Psoas muscle (tissue), 8 donors: ENCODE measurements around the gene MOCOS. TPM values are rescaled to one million over a fixed set of nuclear protein-coding genes. Genes with fewer than 3 reads are reported as not detected.
"Not testable (repeated sequence)": the region's sequence is repeated elsewhere in the genome, so short reads cannot be mapped to it uniquely, and the experiment has no call there.

ENCODE experiments used
- ATAC-seq, 4 donors: fragments of 200-7000 bp; cut with Tn5 transposase; one replicate each; pipeline ENCODE4 v1.9.1; 2020; ENCODE audit warnings: moderate library complexity in 3 of 4, mild to moderate bottlenecking in 2 of 4
- DNase-seq, 2 donors: peaks; one replicate each; pipeline ENCODE4 v3.0.0-alpha.2; 2020
- H3K27ac ChIP-seq: fragments of 200-600 bp; one replicate; pipeline ENCODE4 v1.8.0; 2022
- H3K27me3 ChIP-seq, 3 donors: fragments of 200-600 bp in 1 of 3; one replicate each; pipeline versions ENCODE4 v1.6.1 to v1.8.0; 2013 to 2022; ENCODE audit warnings: low read length in 2 of 3, mild to moderate bottlenecking in 2 of 3, moderate library complexity in 1 of 3; ENCODE audit not compliant: insufficient read depth in 3 of 3
- H3K36me3 ChIP-seq, 2 donors: fragments of 200-600 bp in 1 of 2; one replicate each; pipeline versions ENCODE4 v1.6.1 to v1.8.0; 2013 to 2022; ENCODE audit warnings: low read depth in 1 of 2, mild to moderate bottlenecking in 1 of 2, moderate library complexity in 1 of 2; ENCODE audit not compliant: insufficient read depth in 1 of 2
- H3K4me1 ChIP-seq: fragments of 200-600 bp; one replicate; pipeline ENCODE4 v1.8.0; 2022
- H3K4me3 ChIP-seq: fragments of 200-600 bp; one replicate; pipeline ENCODE4 v1.8.0; 2022; ENCODE audit warnings: mild to moderate bottlenecking
- H3K9me3 ChIP-seq: fragments of 200-600 bp; one replicate; pipeline ENCODE4 v1.8.0; 2022
- CTCF ChIP-seq: fragments of 200-600 bp; IDR thresholded peaks from one replicate; pipeline ENCODE4 v1.8.0; 2022; ENCODE audit warnings: antibody characterized with exemption
- WGBS, 3 donors: extraction: QIAGEN DNeasy Blood & Tissue Kit; methylation state at CpG; one replicate each; pipeline versions ENCODE4 v1.1.6 to v1.1.7; 2013; 5-methylcytosine and 5-hydroxymethylcytosine counted together
- intact Hi-C, 2 donors: fragments of 100-400 bp; cut with DNase I; formaldehyde crosslinking; loops; one replicate each; pipeline versions ENCODE4 v1.11.0 to v1.14.2; 2022
- polyA plus RNA-seq, 3 donors: library from polyadenylated mRNA; stranded (reverse); fragments of 200-250 nt; gene quantifications; one replicate each; pipeline ENCODE4 v1.2.3, GENCODE V29; 2013
- total RNA-seq, 4 donors: library from RNA; stranded (reverse); fragmentation: NEBNext Ultra II Directional in 2 of 4; extraction: Animal tissue kit (Norgen Biotek cat#: 25700) in 2 of 4; gene quantifications; one replicate each; pipeline versions ENCODE4 v1.2.1 to v1.2.4, GENCODE V29; 2021 to 2023
- donor health status: healthy with polysubstance abuse.
- donor health status: DM: no; HTN: no; CAD: no; lungs with moderate emphysema.
- donor health status: Bipolar disorder and iron deficiency.
- donor health status: healthy.
- donor health status: DM: yes; HTN: yes; CAD: no.
- donor health status: DM: no; HTN: no; CAD: no.
- donor health status: DM: no; HTN: no; CAD: no.
- donor health status: DM: yes; HTN: yes; CAD: no.

MOCOS gene
- total and polyA plus RNA-seq, 7 donors, result 0.30 to 4.8 (median 0.94) TPM

- Histone ChIP-seq H3K4me1 (no peaks in the 10 kb centered on the region), H3K36me3 (no peaks in the 10 kb centered on the region), H3K4me3 (no peak overlapping the region), H3K27ac (no peak overlapping the region), H3K9me3 (peaks cover 4% of the 10 kb centered on the region), H3K27me3 (no peaks in the 10 kb centered on the region)
- ATAC-seq, result no peak
- no peak for TF ChIP-seq CTCF
- no peak for DNase-seq
- 72 to 79% (median 78%) methylated on average over 4 of the region's 4 CpGs for WGBS, 3 donors
- intact Hi-C loops, result no loop called here
These were observed 17.9 kb downstream of the MOCOS start for GRCh38 chr18:36205166-36205565.

- H3K4me3 ChIP-seq, result no peak overlapping the region
- DNase-seq (no peak), ATAC-seq (no peak)
- H3K27ac ChIP-seq, result no peak overlapping the region
- H3K9me3 ChIP-seq, result peaks cover 4% of the 10 kb centered on the region
- no peaks in the 10 kb centered on the region for H3K27me3 ChIP-seq
- no peaks in the 10 kb centered on the region for H3K4me1 ChIP-seq
- TF ChIP-seq CTCF, result no peak
- 94 to 97% (median 94%) methylated on average over 1 of the region's 1 CpG for WGBS, 3 donors
- no peaks in the 10 kb centered on the region for H3K36me3 ChIP-seq
- intact Hi-C loops, result no loop called here
These were observed 20.0 kb downstream of the MOCOS start for GRCh38 chr18:36207303-36207702.

GRCh38 chr18:36207969-36208368 is 20.7 kb downstream of the MOCOS start:
- DNase-seq, H3K4me3 ChIP-seq, H3K9me3 ChIP-seq, H3K4me1 ChIP-seq, intact Hi-C loops, H3K27ac ChIP-seq, ATAC-seq, H3K27me3 ChIP-seq, H3K36me3 ChIP-seq: not testable (repeated sequence)
- 83 to 96% (median 96%) methylated on average over 2 of the region's 2 CpGs for WGBS, 3 donors

GRCh38 chr18:36211612-36212065 is 24.3 kb downstream of the MOCOS start:
- 69 to 80% (median 72%) methylated on average over 6 of the region's 6 CpGs for WGBS, 3 donors
- Histone ChIP-seq H3K4me1 (no peaks in the 10 kb centered on the region), H3K36me3 (no peaks in the 10 kb centered on the region), H3K4me3 (no peak overlapping the region), H3K9me3 (peaks cover 4% of the 10 kb centered on the region), H3K27me3 (no peaks in the 10 kb centered on the region), H3K27ac (no peak overlapping the region)
- intact Hi-C loops, result no loop called here
- no peak for TF ChIP-seq CTCF
- DNase-seq, result no peak
- ATAC-seq, result no peak

- no peak for TF ChIP-seq CTCF
- H3K4me3 ChIP-seq, result no peak overlapping the region
- 53 to 64% (median 59%) methylated on average over 13 of the region's 13 CpGs for WGBS, 3 donors
These were observed 25.2 kb downstream of the MOCOS start for GRCh38 chr18:36212301-36213171.

More at GRCh38 chr18:36212301-36213171, 25.2 kb downstream of the MOCOS start:
- Histone ChIP-seq H3K4me1 (no peaks in the 10 kb centered on the region), H3K9me3 (peaks cover 4% of the 10 kb centered on the region), H3K36me3 (no peaks in the 10 kb centered on the region), H3K27ac (no peak overlapping the region), H3K27me3 (no peaks in the 10 kb centered on the region)
- intact Hi-C loops, result no loop called here
- ATAC-seq (no peak), DNase-seq (no peak)
